Measurements from ENCODE around the gene BASP1.

BASP1 gene

GRCh38 chr5:17177501-17178372, 39.7 kb upstream of the BASP1 start:
- no peak for DNase-seq (ENCODE audit: low read depth in 1 of 2, low spot score in 1 of 2)
- no peaks in the 10 kb centered on the region for H3K27me3 ChIP-seq (ENCODE audit: insufficient read depth, poor library complexity, severe bottlenecking)
- H3K27ac ChIP-seq (replicated peaks) = no peak overlapping the region
- TF ChIP-seq GABPA (IDR thresholded peaks at IDR 0.05; ENCODE audit: low read depth) (no peak), REST (IDR thresholded peaks at IDR 0.05; ENCODE audit: insufficient replicate concordance, low read depth) (no peak), POLR2AphosphoS5 (IDR thresholded peaks at IDR 0.05; ENCODE audit: low read depth) (no peak), SPI1 (IDR thresholded peaks at IDR 0.05; ENCODE audit: borderline replicate concordance, low read depth) (no peak), CTCF (IDR thresholded peaks at IDR 0.05; ENCODE audit: insufficient read depth, low read length) (no peak)
- no peak overlapping the region for H3K4me3 ChIP-seq (replicated peaks; ENCODE audit: insufficient read depth, low read length)

- H3K27me3 ChIP-seq (ENCODE audit: insufficient read depth, poor library complexity, severe bottlenecking) = no peaks in the 10 kb centered on the region
- DNase-seq (ENCODE audit: low read depth in 1 of 2, low spot score in 1 of 2) = no peak
- H3K27ac ChIP-seq (replicated peaks) = no peak overlapping the region
- TF ChIP-seq GABPA (IDR thresholded peaks at IDR 0.05; ENCODE audit: low read depth) = no peak
- no peak for TF ChIP-seq REST (IDR thresholded peaks at IDR 0.05; ENCODE audit: insufficient replicate concordance, low read depth)
- no peak for TF ChIP-seq POLR2AphosphoS5 (IDR thresholded peaks at IDR 0.05; ENCODE audit: low read depth)
- TF ChIP-seq SPI1 (IDR thresholded peaks at IDR 0.05; ENCODE audit: borderline replicate concordance, low read depth) = no peak
- TF ChIP-seq CTCF (IDR thresholded peaks at IDR 0.05; ENCODE audit: insufficient read depth, low read length) = no peak
- H3K4me3 ChIP-seq (replicated peaks; ENCODE audit: insufficient read depth, low read length) = no peak overlapping the region
Observed at GRCh38 chr5:17178373-17178675, 39.1 kb upstream of the BASP1 start.

- Histone ChIP-seq H3K4me3 (replicated peaks; ENCODE audit: insufficient read depth, low read length) (no peak overlapping the region), H3K27ac (replicated peaks) (no peak overlapping the region)
- no peak for TF ChIP-seq REST (IDR thresholded peaks at IDR 0.05; ENCODE audit: insufficient replicate concordance, low read depth)
- TF ChIP-seq SPI1 (IDR thresholded peaks at IDR 0.05; ENCODE audit: borderline replicate concordance, low read depth) = no peak
- TF ChIP-seq CTCF (IDR thresholded peaks at IDR 0.05; ENCODE audit: insufficient read depth, low read length) = no peak
- TF ChIP-seq GABPA (IDR thresholded peaks at IDR 0.05; ENCODE audit: low read depth) = no peak
- no peak for TF ChIP-seq POLR2AphosphoS5 (IDR thresholded peaks at IDR 0.05; ENCODE audit: low read depth)
Observed at GRCh38 chr5:17180330-17180843, 37.0 kb upstream of the BASP1 start.

More at GRCh38 chr5:17180330-17180843, 37.0 kb upstream of the BASP1 start:
- DNase-seq (ENCODE audit: low read depth in 1 of 2, low spot score in 1 of 2) = no peak
- no peaks in the 10 kb centered on the region for H3K27me3 ChIP-seq (ENCODE audit: insufficient read depth, poor library complexity, severe bottlenecking)
